ENCODE data around the gene TRIP6.

DNA sequence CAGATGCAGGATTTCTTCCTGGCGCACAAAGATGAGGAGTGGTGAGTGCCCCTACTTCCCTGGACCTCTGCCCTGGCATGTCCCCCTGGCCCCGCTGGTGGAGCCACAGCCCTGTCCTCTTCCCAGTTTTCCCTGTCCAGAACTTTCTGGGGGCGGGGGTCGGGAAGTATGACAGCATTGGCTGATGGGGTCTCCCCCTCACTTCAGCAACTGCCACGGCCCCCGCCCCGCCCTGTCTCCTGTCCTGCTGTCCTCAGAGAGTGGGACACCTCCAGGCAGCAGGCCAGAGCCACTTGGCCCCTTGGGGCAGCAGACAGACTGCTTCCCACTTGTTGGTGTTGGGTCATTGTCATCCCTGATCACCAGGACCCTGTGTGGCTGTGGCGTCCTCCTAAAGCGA is 15.0 kb downstream of the TRIP6 start:
- TF ChIP-seq, protein P1, sequence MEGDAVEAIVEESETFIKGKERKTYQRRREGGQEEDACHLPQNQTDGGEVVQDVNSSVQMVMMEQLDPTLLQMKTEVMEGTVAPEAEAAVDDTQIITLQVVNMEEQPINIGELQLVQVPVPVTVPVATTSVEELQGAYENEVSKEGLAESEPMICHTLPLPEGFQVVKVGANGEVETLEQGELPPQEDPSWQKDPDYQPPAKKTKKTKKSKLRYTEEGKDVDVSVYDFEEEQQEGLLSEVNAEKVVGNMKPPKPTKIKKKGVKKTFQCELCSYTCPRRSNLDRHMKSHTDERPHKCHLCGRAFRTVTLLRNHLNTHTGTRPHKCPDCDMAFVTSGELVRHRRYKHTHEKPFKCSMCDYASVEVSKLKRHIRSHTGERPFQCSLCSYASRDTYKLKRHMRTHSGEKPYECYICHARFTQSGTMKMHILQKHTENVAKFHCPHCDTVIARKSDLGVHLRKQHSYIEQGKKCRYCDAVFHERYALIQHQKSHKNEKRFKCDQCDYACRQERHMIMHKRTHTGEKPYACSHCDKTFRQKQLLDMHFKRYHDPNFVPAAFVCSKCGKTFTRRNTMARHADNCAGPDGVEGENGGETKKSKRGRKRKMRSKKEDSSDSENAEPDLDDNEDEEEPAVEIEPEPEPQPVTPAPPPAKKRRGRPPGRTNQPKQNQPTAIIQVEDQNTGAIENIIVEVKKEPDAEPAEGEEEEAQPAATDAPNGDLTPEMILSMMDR (conservative IDR thresholded peaks at IDR 0.05; ENCODE audit: low read depth, low read length), result no peak
- no peak for TF ChIP-seq EZH2 (IDR thresholded peaks at IDR 0.05; ENCODE audit: borderline replicate concordance, low read depth, low read length, poor library complexity, severe bottlenecking)
